ENCODE data around the gene FAM32A.

The FAM32A gene

DNA sequence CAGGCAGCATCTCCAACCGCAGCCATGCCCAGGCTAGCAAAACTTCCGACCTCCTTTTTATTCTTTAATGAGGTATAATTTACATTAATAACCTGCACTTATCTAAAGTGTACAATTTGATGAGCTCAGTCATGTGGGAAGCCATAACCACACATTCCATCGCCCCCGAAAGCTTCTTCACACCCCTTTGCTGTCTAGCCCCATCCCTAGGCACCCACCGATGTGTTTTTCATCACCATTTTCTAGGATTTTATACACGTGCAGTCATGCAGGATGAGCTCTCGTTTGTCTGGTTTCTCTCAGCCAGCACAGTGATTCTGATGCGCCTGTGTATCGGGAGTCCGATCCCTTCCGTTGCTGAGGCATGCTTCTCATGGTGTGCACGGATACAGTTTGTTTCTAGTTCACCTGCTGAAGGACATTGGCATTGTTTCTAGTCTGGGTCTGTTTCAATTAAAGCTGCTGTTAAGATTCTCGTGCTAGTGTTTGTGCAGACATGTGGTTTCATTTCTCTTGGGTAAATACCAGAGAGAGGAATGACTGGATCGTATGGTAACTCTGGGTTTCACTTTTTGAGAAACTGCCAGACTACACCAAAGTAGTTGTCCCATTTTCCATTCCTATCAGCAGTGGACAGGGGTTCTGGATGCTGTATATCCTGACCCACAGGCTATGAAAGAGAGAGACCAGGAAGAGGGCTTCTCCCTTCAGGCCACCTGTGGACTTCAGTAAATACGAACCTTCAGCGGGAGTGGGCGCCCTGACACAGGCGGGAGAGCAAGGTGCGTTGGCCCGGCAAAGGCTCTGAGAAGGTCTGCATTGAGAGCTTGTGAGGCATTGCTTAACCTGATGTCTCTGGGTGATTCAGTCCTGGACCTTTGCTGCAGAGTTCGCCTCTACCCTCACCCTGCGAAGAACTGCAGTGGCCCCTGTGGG, 17.4 kb downstream of the FAM32A start:
- DNase-seq (ENCODE audit: low read depth): peak; percentile 51

DNA sequence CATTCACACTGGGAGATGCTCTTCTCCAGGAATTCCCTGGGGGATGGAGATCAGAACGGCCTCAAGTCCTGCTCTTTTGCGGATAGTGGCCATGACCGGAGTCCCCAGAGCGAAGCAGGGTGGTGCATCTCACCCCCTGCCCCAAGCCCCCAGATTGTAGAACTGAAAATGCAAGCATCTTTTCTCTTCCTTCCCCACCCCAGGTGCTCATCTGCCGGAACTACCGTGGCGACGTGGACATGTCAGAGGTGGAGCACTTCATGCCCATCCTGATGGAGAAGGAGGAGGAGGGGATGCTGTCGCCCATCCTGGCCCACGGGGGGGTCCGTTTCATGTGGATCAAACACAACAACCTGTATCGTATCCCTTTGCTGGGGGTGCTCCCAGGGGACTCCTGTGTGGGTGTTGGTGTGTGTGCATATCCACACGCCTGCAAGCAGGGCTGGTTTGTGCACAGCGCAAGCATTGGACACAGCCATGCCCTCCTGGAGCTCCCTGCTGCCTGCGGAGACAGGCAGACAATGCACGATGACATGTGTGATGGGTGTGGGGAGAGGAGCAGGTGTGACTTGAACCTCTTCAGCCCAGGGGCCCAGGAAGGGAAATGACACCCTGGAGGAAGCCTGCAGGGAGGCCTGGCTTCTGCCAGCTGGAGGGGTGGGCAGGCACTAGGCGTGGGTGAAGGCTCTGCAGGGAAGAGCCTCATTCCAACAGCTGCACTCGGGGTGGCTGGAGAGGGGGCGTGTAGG, 18.2 kb downstream of the FAM32A start:
- no peak for DNase-seq (ENCODE audit: low read depth)

DNA sequence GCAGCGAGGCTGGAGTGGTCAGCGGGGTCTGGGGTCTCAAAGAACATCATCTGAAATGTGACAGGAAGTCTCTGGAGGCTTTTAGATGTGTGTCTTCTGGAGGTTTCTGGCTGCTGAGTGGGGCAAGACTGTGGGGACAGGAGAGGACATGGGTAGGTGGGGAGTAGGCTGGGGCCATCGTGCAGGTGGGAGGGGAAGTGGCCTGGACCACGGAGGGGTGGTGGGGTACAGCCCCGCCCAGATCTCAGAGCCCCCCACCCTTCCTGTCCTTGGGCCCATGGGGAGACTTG, 18.7 kb downstream of the FAM32A start:
- DNase-seq (ENCODE audit: low read depth): no peak

- no peak for DNase-seq (ENCODE audit: low read depth)
Measured at GRCh38 chr19:16205205-16206045, 20.2 kb downstream of the FAM32A start.

- DNase-seq (ENCODE audit: low read depth): no peak
Measured at GRCh38 chr19:16206046-16206605, 20.9 kb downstream of the FAM32A start.

GRCh38 chr19:16206637-16207036, 21.4 kb downstream of the FAM32A start:
- DNase-seq (ENCODE audit: low read depth): no peak

- no peak for DNase-seq (ENCODE audit: low read depth)
Measured at GRCh38 chr19:16207063-16207462, 21.9 kb downstream of the FAM32A start.

DNA sequence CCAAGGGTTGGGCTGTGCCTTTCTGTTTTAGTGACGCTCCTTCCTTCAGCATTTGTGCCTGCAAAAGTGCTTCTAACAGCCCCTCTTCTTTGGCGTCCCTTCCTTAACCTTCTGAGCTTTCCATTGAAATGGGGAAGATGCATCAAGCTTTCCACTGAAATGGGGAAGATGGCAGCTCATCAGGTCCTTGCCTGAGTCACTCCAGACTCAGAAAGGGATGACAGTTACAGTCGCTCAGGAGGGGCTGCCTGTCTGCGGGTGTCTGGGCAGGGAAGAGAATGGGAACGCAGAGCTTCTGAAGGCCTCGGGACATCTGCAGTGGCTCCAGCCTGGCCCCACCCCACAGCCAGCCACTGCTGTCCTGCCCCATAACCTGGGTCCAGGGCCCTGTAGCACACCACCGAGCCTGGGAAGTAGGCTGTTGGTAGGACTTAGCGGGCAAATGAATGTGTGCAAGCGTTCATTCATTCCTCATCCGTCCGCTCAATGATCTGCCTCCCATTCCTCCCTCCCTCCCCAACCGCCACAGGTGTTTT, 22.3 kb downstream of the FAM32A start:
- no peak for DNase-seq (ENCODE audit: low read depth)

DNA sequence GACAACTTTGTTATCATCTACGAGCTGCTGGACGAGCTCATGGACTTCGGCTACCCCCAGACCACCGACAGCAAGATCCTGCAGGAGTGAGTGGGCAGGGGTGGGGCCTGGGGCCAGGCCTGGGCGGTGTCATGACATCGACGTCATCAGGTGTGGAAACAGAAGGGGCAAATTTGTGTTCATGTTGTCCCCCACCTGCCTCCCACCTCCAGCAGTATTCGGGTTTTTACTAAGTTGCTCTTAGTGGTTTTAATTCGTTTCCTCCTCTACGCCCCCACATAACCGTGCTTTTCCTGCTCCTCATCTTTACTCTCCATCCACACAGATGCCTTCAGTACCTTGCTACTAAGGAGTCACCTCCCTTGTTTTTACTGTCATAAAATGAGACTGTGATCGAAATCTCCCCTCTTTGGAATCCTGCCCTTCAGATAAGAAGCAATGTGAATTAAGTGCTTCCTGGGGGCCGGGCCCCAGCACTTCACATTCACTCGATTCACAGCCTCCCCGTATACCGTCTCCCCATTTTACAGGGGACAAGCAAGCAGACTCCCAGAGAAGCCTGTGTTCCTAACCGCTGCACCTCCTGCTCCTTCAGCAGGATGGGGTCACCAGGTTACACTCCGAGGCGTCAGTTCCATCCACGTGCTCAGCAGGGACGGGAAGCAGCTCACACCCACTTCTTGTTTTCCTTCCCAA, 23.0 kb downstream of the FAM32A start:
- no peak for DNase-seq (ENCODE audit: low read depth)

GRCh38 chr19:16208847-16209665, 23.8 kb downstream of the FAM32A start:
- DNase-seq (ENCODE audit: low read depth): no peak

- no peak for DNase-seq (ENCODE audit: low read depth)
Measured at GRCh38 chr19:16210168-16210567, 25.0 kb downstream of the FAM32A start.

- DNase-seq (ENCODE audit: low read depth): no peak
Measured at GRCh38 chr19:16213076-16213475, 27.9 kb downstream of the FAM32A start.

- DNase-seq (ENCODE audit: low read depth): no peak
Measured at GRCh38 chr19:16216744-16217670, 31.8 kb downstream of the FAM32A start.

DNA sequence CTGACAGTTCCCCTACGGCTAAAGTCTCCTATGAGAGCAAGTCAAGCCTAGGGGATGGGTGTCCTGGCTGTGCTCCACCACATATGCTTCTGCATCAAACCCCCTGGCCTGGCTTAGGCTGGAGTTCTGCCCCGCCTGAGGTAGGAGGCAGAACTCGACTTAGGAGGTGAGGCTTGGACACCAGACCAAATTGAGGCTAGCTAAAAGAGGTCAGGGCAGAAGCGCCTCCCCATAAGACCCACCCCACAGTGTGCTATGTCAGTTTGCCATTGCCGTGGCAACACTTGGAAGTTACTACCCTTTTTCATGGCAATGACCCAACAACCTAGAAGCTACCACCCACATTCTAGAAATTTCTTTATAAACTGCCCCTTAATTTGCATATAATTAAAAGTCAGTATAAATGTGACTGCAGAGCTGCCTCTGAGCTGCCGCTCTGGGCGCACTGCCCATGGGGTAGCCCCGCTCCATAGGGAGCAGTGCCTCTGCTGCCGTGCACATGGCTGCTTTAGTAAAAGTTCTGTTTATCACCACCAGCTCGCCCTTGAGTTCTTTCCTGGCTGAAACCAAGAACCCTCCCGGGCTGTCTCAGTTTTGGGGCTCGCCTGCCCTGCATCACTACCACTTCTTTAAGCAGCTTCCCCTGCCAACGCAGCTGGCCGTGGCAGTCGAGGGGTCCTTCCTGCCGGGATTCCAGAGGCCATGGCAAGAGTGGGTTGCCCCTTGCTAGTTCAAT, 32.7 kb downstream of the FAM32A start:
- DNase-seq (ENCODE audit: low read depth): no peak

- DNase-seq (ENCODE audit: low read depth): no peak
Measured at GRCh38 chr19:16218851-16219250, 33.6 kb downstream of the FAM32A start.

DNA sequence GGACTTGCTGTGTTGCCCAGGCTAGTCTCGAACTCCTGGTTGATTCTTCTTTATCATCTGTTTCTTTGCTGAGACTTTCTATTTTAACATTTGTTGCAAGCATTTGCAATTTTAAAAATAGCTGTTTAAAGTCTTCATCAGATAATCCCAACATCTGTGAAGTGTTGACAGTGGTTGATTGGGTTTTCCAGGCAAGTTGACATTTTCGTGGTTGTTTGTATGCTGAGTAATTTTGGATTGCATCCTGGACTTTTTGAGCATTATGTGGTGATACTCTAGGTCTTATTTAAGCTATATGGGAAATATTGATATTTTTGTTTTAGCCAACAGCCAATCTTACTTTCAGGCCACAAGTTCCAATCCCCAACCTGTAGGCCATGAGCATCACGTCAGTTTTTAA, 37.6 kb downstream of the FAM32A start:
- DNase-seq (ENCODE audit: low read depth): peak; percentile 29

GRCh38 chr19:16223746-16224145, 38.5 kb downstream of the FAM32A start:
- DNase-seq (ENCODE audit: low read depth): no peak

DNA sequence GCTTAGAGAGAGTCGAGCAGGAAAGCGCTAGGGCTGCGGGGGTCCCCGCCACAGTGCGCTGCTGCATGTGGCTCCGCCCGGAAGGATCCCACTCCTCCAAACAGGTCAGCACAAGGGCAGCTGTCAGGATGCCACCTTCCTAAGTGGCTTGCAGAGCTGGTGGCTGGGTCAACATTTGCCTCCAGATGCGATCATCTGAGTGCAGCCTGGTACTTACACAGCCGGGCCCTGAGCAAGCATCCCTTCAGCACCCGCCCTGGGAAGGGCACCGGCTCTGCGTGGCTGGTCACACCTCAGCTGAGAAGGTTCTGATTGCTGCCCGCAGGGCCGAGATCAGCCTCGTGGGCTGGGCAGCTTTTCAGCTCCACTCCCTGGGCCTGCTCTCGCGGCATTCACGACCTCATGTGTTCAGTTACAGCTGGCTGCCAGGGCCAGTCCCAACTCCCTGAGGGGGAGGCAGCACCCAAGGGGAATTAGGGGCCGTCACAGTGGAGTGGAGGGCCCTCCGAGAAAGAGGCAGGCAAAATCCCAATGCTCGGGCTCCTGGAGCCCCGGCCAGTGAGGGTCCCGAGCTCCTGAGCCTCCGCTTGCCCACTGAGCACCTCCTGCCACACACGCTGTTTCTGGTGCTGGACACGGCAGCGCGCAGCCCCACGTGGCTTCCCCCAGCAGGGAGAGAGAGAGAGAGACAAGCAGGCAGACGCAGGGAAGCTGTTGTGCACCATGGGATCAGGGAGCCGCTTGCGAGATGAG, 39.3 kb downstream of the FAM32A start:
- DNase-seq (ENCODE audit: low read depth): no peak

All from EH (cell line).